GM19397 (cell line): ENCODE measurements around the gene GFOD1.

Source experiments
- ATAC-seq: cut with Tn5 transposase; IDR thresholded peaks from one replicate; pipeline ENCODE4 v1.9.1; 2021; ENCODE audit warnings: mild to moderate bottlenecking, moderate library complexity; ENCODE audit not compliant: unreplicated experiment

The GFOD1 gene

GRCh38 chr6:13427801-13428582 lies 59.4 kb downstream of the GFOD1 start:
- peak; percentile 64 for ATAC-seq

- ATAC-seq: no peak
Observed at GRCh38 chr6:13427316-13427715, 60.1 kb downstream of the GFOD1 start.

- ATAC-seq: no peak
Observed at GRCh38 chr6:13425943-13426931, 61.2 kb downstream of the GFOD1 start.

GRCh38 chr6:13425270-13425873 lies 62.0 kb downstream of the GFOD1 start:
- ATAC-seq: no peak

GRCh38 chr6:13423252-13423651 lies 64.1 kb downstream of the GFOD1 start:
- no peak for ATAC-seq

GRCh38 chr6:13422681-13423221 lies 64.6 kb downstream of the GFOD1 start:
- ATAC-seq: no peak

- ATAC-seq: no peak
Observed at GRCh38 chr6:13421425-13422059, 65.9 kb downstream of the GFOD1 start.

GRCh38 chr6:13420269-13420668 lies 67.1 kb downstream of the GFOD1 start:
- no peak for ATAC-seq

- no peak for ATAC-seq
Observed at GRCh38 chr6:13419422-13420195, 67.8 kb downstream of the GFOD1 start.

- no peak for ATAC-seq
Observed at GRCh38 chr6:13418844-13419243, 68.6 kb downstream of the GFOD1 start.

GRCh38 chr6:13417954-13418353 lies 69.4 kb downstream of the GFOD1 start:
- ATAC-seq: no peak

- no peak for ATAC-seq
Observed at GRCh38 chr6:13417431-13417830, 70.0 kb downstream of the GFOD1 start.

GRCh38 chr6:13415283-13415682 lies 72.1 kb downstream of the GFOD1 start:
- no peak for ATAC-seq

- no peak for ATAC-seq
Observed at GRCh38 chr6:13413900-13414555, 73.4 kb downstream of the GFOD1 start.

- no peak for ATAC-seq
Observed at GRCh38 chr6:13413466-13413862, 73.9 kb downstream of the GFOD1 start.

GRCh38 chr6:13412639-13413465 lies 74.5 kb downstream of the GFOD1 start:
- no peak for ATAC-seq

GRCh38 chr6:13412211-13412610 lies 75.2 kb downstream of the GFOD1 start:
- no peak for ATAC-seq

- ATAC-seq: no peak
Observed at GRCh38 chr6:13411484-13411883, 75.9 kb downstream of the GFOD1 start.
